ENCODE measurements around the gene DLG2. TPM values are rescaled to one million over a fixed set of nuclear protein-coding genes. Genes with fewer than 3 reads are reported as not detected.

DLG2 gene
- total RNA-seq, 1 experiment from 2014 or later, result 0.20 TPM

- no peak for DNase-seq (ENCODE audit: low read depth)
- in situ Hi-C loops (cut with HindIII; ENCODE audit: low pct_unique_long_range_greater_than_20kb, low sequenced_read_pairs), result no loop called here
These were observed 2077.0 kb downstream of the DLG2 start for GRCh38 chr11:83549984-83550667.

- no peak for DNase-seq (ENCODE audit: low read depth)
- in situ Hi-C loops (cut with HindIII; ENCODE audit: low pct_unique_long_range_greater_than_20kb, low sequenced_read_pairs), result no loop called here
These were observed 2080.8 kb downstream of the DLG2 start for GRCh38 chr11:83546368-83546767.

DNA sequence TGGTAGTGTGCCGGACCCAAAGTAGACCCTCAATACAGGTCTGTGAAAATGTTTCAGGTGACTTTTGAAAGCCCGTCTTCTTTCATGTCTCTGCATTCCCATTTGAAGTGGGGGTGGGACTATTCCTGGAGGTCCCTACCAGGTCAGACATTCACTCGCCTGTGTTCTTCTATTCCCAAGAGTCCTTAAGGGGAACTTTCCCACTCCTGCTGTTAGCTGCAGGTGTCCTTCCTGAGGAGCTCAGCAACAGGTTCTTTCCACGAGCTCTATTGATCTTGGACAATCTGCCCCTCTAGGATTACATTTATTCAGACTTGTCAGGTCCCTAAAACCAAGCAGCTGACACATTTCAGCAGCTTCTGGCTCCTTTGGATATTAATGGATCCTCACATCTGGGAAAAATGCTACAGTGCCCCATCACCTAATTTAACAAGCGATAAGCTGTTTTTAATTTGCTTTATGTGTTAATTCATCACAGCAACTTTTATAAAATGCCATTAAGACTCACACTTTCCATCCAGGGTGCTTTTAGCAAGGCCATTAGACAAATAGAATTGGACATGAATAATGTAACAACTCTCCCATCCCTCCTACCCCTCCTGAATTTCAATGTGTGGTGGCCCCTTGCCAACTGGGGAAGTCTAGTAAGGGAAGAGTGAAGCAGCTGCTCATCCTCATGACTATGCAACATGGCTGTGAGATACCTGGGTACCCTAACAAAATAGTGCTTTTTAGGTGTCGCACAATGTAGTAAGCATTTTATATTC is 2081.5 kb downstream of the DLG2 start:
- DNase-seq (ENCODE audit: low read depth), result no peak
- in situ Hi-C loops (cut with HindIII; ENCODE audit: low pct_unique_long_range_greater_than_20kb, low sequenced_read_pairs), result no loop called here

DNA sequence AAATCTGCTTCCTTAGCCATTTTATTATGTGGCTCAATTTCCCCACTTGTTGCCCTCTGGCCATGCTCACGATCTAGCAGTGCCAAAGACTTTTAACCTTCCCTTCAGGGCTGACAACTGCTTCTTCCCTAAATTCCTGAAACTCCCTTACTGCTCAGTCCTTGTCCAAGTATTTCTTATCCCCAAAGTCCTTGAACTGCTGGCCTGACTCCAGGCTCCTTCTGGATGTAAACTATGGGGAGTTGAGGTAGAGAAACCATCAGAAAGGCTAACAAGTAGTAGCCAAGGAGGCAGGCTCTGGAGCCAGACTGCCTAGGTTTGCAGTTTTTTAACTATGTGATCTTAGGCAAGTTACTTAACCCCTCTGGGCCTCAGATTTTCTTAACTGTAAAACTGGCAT is 2082.3 kb downstream of the DLG2 start:
- DNase-seq (ENCODE audit: low read depth), result no peak
- in situ Hi-C loops (cut with HindIII; ENCODE audit: low pct_unique_long_range_greater_than_20kb, low sequenced_read_pairs), result no loop called here

DNA sequence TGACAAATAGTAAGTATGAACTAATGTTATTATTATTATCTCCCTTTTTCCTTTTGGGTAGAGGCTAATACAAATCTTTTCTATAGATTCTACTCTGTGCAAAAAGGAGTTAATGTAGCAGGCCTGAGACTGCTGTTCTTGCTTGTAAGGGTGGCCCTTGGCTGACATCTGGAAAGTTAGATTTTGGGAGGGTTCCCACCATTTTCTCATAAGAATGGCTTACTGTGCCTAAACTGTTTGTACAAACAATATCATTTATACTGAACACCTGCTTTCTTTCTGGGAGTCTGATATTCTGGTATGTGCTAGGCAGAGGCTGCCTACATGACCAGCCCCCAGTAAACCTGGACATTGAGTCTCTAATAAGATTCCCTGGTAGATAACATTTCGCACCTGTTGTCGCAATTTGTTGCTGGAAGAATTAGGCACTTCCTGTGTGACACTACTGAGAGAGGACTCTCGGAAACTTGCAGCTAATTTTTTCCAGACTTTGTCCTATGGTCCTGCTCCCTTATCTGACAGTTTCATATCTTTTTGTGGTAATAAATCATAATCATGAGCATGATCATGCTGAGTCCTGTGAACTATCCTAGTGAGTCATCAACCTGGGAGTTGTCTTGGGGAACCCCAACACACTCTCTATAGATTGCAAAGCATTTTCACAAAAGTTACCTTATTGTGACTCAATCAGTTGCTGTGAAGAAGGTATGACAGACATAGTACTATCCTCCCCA is 2083.3 kb downstream of the DLG2 start:
- in situ Hi-C loops (cut with HindIII; ENCODE audit: low pct_unique_long_range_greater_than_20kb, low sequenced_read_pairs), result no loop called here
- DNase-seq (ENCODE audit: low read depth), result no peak

DNA sequence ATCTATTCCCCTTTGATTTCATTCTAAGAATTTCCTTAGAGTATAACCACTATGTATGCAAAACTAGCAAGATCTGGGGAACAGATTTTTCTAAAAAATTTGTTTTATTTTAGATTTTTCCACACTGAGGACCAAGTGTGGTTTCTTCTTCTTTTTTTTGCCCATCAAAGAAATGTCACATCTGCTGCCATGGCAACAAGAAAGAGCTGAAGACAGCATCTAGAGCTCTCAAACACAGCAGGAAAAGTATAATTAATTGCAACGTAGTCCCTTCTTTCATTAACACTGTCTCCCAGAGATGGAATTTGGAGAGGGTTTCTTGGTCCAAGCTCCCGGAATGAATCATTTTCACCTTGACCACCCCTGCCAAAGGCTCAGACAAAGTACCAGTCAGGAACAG is 2084.3 kb downstream of the DLG2 start:
- in situ Hi-C loops (cut with HindIII; ENCODE audit: low pct_unique_long_range_greater_than_20kb, low sequenced_read_pairs), result no loop called here
- DNase-seq (ENCODE audit: low read depth), result no peak

GRCh38 chr11:83540728-83541127 is 2086.4 kb downstream of the DLG2 start:
- no peak for DNase-seq (ENCODE audit: low read depth)
- in situ Hi-C loops (cut with HindIII; ENCODE audit: low pct_unique_long_range_greater_than_20kb, low sequenced_read_pairs), result no loop called here

GRCh38 chr11:83540112-83540675 is 2086.9 kb downstream of the DLG2 start:
- no peak for DNase-seq (ENCODE audit: low read depth)
- in situ Hi-C loops (cut with HindIII; ENCODE audit: low pct_unique_long_range_greater_than_20kb, low sequenced_read_pairs), result no loop called here

GRCh38 chr11:83538286-83538685 is 2088.9 kb downstream of the DLG2 start:
- DNase-seq (ENCODE audit: low read depth), result no peak
- in situ Hi-C loops (cut with HindIII; ENCODE audit: low pct_unique_long_range_greater_than_20kb, low sequenced_read_pairs), result no loop called here

DNA sequence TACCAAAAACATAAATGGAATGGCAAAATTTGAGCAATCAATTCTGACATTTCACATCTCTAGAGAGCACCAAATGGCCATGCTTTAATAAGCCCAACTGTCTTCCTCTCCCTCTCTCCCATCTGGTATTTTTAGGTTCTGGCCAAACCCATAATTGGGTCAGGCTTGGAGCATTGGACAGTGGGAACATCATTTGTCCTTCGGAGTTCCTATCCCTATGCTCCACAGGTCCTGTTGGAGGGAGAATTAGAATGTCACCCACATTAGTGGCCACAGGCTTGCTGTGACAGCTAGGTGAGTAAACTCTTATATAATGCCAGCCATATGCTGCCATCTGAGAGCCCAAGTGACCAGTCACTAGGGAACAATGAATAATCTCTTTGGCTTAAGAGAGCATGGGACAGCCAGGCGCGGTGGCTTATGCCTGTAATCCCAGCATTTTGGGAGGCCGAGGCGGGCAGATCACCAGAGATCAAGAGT is 2090.0 kb downstream of the DLG2 start:
- no peak for DNase-seq (ENCODE audit: low read depth)
- in situ Hi-C loops (cut with HindIII; ENCODE audit: low pct_unique_long_range_greater_than_20kb, low sequenced_read_pairs), result no loop called here

- in situ Hi-C loops (cut with HindIII; ENCODE audit: low pct_unique_long_range_greater_than_20kb, low sequenced_read_pairs), result no loop called here
- no peak for DNase-seq (ENCODE audit: low read depth)
These were observed 2094.0 kb downstream of the DLG2 start for GRCh38 chr11:83533166-83533565.

- in situ Hi-C loops (cut with HindIII; ENCODE audit: low pct_unique_long_range_greater_than_20kb, low sequenced_read_pairs), result no loop called here
- DNase-seq (ENCODE audit: low read depth), result no peak
These were observed 2098.3 kb downstream of the DLG2 start for GRCh38 chr11:83528877-83529276.

DNA sequence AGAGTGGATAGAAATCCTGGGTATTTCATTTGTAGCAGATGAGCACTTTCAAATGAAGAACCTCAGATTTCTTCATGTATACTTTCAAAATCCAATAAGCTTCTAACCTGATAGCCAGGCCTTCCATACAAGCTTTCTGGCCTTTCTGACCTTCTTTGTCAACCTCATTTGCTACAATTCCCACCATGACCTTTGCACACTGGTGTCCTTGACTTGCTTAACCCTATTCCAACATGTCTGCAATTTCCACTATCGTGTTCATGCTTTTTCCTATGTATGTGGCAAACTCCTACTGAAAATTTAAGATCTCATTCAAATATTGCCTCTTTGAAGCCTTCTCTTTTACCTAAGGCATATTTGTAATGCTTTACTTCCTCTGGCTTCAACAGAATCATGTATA is 2098.9 kb downstream of the DLG2 start:
- in situ Hi-C loops (cut with HindIII; ENCODE audit: low pct_unique_long_range_greater_than_20kb, low sequenced_read_pairs), result no loop called here
- no peak for DNase-seq (ENCODE audit: low read depth)

DNA sequence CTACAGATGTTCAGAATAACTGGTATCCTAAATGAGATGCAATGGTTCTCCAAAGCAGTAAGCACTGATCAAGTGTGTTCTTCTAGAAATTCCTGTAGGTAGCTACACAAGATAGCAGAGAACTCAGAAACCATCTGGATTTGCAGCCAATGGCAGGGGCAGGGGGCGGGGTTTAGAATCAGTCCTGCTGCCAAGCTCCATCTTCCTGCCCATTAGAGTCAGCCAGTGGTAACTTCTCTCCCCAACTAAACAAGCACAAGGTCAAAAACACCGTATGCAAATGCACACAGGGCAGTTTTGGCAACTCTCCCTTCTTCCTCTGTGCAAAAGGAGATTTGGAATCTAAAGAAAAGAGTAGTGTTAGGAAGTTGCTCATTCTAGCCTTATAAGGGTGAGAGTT is 2103.5 kb downstream of the DLG2 start:
- no peak for DNase-seq (ENCODE audit: low read depth)
- in situ Hi-C loops (cut with HindIII; ENCODE audit: low pct_unique_long_range_greater_than_20kb, low sequenced_read_pairs), result no loop called here

- in situ Hi-C loops (cut with HindIII; ENCODE audit: low pct_unique_long_range_greater_than_20kb, low sequenced_read_pairs), result no loop called here
- DNase-seq (ENCODE audit: low read depth), result no peak
These were observed 2104.2 kb downstream of the DLG2 start for GRCh38 chr11:83522911-83523310.

- in situ Hi-C loops (cut with HindIII; ENCODE audit: low pct_unique_long_range_greater_than_20kb, low sequenced_read_pairs), result no loop called here
- DNase-seq (ENCODE audit: low read depth), result no peak
These were observed 2105.2 kb downstream of the DLG2 start for GRCh38 chr11:83521647-83522596.

GRCh38 chr11:83520849-83521248 is 2106.3 kb downstream of the DLG2 start:
- no peak for DNase-seq (ENCODE audit: low read depth)
- in situ Hi-C loops (cut with HindIII; ENCODE audit: low pct_unique_long_range_greater_than_20kb, low sequenced_read_pairs), result no loop called here

GRCh38 chr11:83511646-83512045 is 2115.5 kb downstream of the DLG2 start:
- DNase-seq (ENCODE audit: low read depth), result no peak
- in situ Hi-C loops (cut with HindIII; ENCODE audit: low pct_unique_long_range_greater_than_20kb, low sequenced_read_pairs), result no loop called here
